GM23338 (cell line): ENCODE measurements around the gene C2orf49. TPM values are rescaled to one million over a fixed set of nuclear protein-coding genes. Genes with fewer than 3 reads are reported as not detected.

Experiments used
- CTCF ChIP-seq, 2 experiments: fragments of 200-600 bp in 1 of 2; sonication (generic) in 1 of 2; conservative IDR thresholded peaks; 2 replicates each; pipeline versions ENCODE4 v1.5.1 to v1.6.1; 2016 to 2017; ENCODE audit warnings: antibody characterized with exemption in 2 of 2, low read depth in 2 of 2, mild to moderate bottlenecking in 2 of 2, moderate library complexity in 1 of 2
- EZH2 ChIP-seq: fragments of 200-600 bp; sonication (generic); IDR thresholded peaks from one replicate; pipeline ENCODE4 v1.8.0; 2017; ENCODE audit warnings: antibody characterized with exemption, mild to moderate bottlenecking, low read depth; ENCODE audit not compliant: unreplicated experiment
- EZH2phosphoT487 ChIP-seq: fragments of 200-600 bp; sonication (generic); IDR thresholded peaks from one replicate; pipeline ENCODE4 v1.8.1; 2018; ENCODE audit warnings: antibody characterized with exemption; ENCODE audit not compliant: unreplicated experiment
- POLR2AphosphoS5 ChIP-seq: IDR thresholded peaks from 2 replicates; pipeline ENCODE4 v1.6.1; 2016; ENCODE audit warnings: antibody characterized with exemption, low read depth
- STAT1 ChIP-seq: IDR thresholded peaks from one replicate; pipeline ENCODE4 v1.6.1; 2016; ENCODE audit warnings: antibody characterized with exemption; ENCODE audit not compliant: unreplicated experiment
- ZNF114 ChIP-seq: fragments of 250-450 bp; sonication (Bioruptor Pico); IDR thresholded peaks from 2 replicates; pipeline ENCODE4 v1.5.0; 2020; ENCODE audit warnings: mild to moderate bottlenecking, moderate library complexity
- ZNF462 ChIP-seq: fragments of 250-450 bp; sonication (Bioruptor Pico); IDR thresholded peaks from 2 replicates; pipeline ENCODE4 v1.5.0; 2020; ENCODE audit warnings: mild to moderate bottlenecking, moderate library complexity
- polyA plus RNA-seq: library from polyadenylated mRNA; unstranded; fragments of >200 nt; fragmentation: Nextera tagmentation; extraction: Ambion mirVana; gene quantifications from 2 replicates; pipeline ENCODE4 v1.2.1, GENCODE V29; 2016
- total RNA-seq: library from RNA; depleted of rRNA; stranded (reverse); fragments of >200 nt; shearing (Covaris generic); gene quantifications from 2 replicates; pipeline ENCODE4 v1.2.3, GENCODE V29; 2014
- TF ChIP-seq, protein P1 (sequence below): IDR thresholded peaks from one replicate; pipeline ENCODE4 v1.6.1; 2018; ENCODE audit warnings: antibody characterized with exemption; ENCODE audit not compliant: unreplicated experiment
- TF ChIP-seq, protein P2 (sequence below): IDR thresholded peaks from 2 replicates; pipeline ENCODE4 v1.6.1; 2016; ENCODE audit warnings: antibody characterized with exemption

Gene C2orf49
- total and polyA plus RNA-seq, 2 experiments from 2014 or later = 19.6 to 33.8 TPM

GRCh38 chr2:105327690-105328089 is 9.7 kb upstream of the C2orf49 start (continued):
- TF ChIP-seq ZNF462 (CRISPR knock-in tag) = no peak
- no peak for TF ChIP-seq EZH2
- TF ChIP-seq, protein P1, sequence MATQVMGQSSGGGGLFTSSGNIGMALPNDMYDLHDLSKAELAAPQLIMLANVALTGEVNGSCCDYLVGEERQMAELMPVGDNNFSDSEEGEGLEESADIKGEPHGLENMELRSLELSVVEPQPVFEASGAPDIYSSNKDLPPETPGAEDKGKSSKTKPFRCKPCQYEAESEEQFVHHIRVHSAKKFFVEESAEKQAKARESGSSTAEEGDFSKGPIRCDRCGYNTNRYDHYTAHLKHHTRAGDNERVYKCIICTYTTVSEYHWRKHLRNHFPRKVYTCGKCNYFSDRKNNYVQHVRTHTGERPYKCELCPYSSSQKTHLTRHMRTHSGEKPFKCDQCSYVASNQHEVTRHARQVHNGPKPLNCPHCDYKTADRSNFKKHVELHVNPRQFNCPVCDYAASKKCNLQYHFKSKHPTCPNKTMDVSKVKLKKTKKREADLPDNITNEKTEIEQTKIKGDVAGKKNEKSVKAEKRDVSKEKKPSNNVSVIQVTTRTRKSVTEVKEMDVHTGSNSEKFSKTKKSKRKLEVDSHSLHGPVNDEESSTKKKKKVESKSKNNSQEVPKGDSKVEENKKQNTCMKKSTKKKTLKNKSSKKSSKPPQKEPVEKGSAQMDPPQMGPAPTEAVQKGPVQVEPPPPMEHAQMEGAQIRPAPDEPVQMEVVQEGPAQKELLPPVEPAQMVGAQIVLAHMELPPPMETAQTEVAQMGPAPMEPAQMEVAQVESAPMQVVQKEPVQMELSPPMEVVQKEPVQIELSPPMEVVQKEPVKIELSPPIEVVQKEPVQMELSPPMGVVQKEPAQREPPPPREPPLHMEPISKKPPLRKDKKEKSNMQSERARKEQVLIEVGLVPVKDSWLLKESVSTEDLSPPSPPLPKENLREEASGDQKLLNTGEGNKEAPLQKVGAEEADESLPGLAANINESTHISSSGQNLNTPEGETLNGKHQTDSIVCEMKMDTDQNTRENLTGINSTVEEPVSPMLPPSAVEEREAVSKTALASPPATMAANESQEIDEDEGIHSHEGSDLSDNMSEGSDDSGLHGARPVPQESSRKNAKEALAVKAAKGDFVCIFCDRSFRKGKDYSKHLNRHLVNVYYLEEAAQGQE = no peak
- TF ChIP-seq STAT1 = no peak
- no peak for TF ChIP-seq CTCF (conservative IDR thresholded peaks at IDR 0.05; ENCODE audit: low read depth in 2 of 2)
- TF ChIP-seq ZNF114 (CRISPR knock-in tag) = no peak
- TF ChIP-seq EZH2phosphoT487 = no peak
- TF ChIP-seq POLR2AphosphoS5 = no peak
- TF ChIP-seq, protein P2, sequence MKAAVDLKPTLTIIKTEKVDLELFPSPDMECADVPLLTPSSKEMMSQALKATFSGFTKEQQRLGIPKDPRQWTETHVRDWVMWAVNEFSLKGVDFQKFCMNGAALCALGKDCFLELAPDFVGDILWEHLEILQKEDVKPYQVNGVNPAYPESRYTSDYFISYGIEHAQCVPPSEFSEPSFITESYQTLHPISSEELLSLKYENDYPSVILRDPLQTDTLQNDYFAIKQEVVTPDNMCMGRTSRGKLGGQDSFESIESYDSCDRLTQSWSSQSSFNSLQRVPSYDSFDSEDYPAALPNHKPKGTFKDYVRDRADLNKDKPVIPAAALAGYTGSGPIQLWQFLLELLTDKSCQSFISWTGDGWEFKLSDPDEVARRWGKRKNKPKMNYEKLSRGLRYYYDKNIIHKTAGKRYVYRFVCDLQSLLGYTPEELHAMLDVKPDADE = no peak
